Pons (tissue), 1 donor: ENCODE data around the gene PELI1.
"Not testable (repeated sequence)": the region's sequence is repeated elsewhere in the genome, so short reads cannot be mapped to it uniquely, and the experiment has no call there.

Experiments
- DNase-seq: peaks from one replicate; pipeline ENCODE4 v3.0.0-alpha.2; 2016; ENCODE audit warnings: low spot score

The PELI1 gene

GRCh38 chr2:64122358-64122757, 21.9 kb downstream of the PELI1 start:
- DNase-seq: no peak

DNA sequence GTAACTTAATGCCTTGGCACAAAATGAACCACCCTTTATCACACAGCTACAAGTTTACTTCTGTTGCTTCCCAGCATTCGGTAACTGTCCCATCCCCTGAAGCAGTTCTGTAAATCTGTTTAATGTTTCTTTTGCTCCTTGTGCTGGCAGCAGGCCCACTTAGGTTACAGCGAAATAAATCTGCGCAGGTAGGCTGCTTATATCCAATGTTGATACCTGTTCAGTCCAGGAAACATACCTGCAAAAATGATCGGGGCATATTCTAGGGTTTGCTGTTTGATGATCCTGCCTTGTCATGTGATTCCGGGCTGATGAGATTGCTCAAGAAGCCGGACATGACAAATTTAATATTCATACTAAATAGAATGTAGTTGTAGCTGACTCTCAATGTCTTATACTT, 23.3 kb downstream of the PELI1 start:
- DNase-seq: no peak

DNA sequence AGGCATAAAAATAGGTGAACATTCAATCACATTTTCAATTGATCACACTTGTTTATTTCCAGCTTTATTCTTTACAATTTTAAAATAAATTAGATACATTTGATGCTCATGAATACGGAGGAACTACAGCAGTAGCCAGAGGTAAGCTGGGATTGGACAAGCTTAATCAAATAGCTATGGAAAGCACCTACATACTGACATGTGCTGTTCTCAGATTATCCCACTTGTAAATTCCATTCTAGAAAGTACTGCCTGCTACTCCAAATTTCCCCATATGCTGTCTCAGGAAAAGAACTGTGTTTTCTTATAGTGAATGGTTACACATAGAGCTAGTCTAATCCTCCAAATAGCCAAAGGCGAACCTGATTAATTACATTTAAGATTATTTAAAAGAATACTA, 24.2 kb downstream of the PELI1 start:
- DNase-seq: no peak

DNA sequence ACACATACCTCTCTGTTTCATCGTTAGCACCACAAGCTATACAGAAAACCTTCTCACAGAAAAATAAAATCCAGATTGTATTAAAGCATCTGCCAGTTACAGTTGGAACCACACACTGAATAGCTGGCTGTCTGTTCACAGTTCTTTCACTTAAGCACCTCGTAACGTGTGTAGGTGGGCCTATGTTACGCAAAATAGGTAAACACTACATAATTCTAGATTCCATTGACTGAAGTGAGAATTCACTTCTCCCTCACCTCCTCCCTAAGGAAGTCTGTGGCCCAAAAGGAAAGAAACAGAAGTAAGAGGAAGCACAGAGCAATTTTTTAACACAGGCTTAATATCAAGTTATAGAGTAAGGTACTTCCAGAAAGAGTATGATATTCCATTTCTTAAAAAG, 24.9 kb downstream of the PELI1 start:
- no peak for DNase-seq

- DNase-seq: no peak
Observed at GRCh38 chr2:64115808-64116598, 28.2 kb downstream of the PELI1 start.

GRCh38 chr2:64114912-64115277, 29.3 kb downstream of the PELI1 start:
- no peak for DNase-seq

- no peak for DNase-seq
Observed at GRCh38 chr2:64114063-64114911, 29.9 kb downstream of the PELI1 start.

DNA sequence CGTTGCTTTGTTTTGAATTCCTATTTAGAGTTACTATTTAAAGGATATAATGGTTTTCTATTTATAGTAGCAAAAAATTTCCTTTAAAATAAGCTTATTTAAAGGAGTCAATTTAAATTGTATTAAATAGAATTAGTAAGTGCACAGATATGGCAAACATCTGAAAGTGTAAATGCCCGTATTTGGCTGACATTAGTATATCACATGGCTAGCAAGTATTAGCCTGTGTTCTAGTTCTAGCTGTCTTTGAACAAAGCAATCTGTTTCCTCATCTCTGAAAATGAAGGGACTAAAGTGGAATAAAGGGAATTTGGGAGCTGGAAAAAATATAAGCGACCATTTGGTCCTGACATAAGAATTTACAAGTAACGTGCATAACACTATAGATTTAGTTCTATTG, 32.2 kb downstream of the PELI1 start:
- DNase-seq: peak; percentile 59

GRCh38 chr2:64111426-64111825, 32.8 kb downstream of the PELI1 start:
- DNase-seq: no peak

GRCh38 chr2:64108666-64109241, 35.5 kb downstream of the PELI1 start:
- peak; percentile 38 for DNase-seq

DNA sequence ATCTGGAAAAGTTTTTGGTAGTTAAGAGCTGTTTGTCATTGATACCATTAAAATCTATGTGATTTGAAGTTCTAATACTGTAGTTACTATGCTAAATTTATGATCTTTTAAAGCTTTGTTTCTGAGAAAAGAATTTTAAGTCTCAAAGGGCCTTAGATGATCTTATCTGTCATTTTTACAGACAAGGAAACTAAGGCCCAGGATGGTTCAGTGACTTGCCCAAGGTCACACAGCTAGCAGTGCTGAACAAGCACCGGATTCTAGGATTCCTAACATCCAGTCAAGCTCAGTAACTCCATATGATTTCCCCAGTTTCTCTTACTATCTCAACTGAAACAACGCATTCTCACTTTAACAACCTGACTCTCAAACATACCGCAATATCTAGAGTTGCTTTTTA, 37.7 kb downstream of the PELI1 start:
- DNase-seq: no peak

DNA sequence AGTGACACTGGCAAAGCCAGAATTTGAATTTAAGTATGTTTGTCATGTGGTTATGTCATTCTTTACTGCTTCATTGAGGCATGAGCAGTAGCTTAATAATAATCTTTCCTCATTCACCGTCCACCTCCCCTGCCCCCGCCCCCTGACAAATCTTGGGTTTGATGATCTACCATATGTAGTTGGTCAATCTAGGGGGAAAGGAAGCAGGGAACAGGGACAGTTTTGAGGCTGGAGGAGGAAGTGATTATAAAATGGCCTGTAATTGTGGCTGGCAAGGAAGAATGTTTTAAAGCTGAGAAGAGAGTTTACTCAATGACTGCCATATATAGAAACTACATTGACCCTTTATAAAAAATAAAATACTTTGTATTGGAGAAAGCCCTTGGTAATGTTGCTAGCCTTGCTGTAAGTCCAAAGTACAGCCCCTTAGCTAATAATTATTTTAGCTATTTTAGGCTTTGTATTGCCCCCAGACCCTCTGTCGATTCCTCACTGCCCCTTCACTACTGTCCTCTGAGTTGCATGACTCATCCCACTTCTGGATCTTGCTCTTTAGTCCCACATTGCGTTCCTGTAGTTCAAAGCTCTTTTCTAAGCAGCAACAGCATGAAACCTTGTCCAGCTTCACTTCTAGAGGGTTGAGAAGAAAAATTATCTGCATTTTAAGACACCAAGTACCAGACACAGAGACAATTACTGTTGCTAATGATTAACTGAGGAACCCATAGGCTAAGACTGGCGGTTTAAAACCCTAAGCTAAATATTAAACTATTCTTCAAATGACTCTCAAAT, 38.4 kb downstream of the PELI1 start:
- no peak for DNase-seq

GRCh38 chr2:64104933-64105332, 39.3 kb downstream of the PELI1 start:
- DNase-seq: no peak

DNA sequence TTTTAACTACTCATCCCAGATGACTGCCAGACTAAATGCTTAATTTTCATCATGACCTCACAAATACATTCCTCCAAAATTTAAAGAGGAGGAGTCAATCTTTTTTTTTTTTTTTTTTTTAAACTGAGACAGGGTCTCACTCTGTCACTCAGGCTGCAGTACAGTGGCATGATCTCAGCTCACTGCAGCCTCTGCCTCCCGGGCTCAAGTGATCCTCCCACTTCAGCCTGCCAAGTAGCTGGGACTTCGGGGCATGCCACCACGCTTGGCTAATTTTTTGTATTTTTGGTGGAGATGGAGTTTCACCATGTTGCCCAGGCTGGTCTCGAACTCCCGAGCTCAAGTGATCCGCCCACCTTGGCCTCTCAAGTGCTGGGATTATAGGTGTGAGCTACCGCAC, 41.5 kb downstream of the PELI1 start:
- not testable (repeated sequence) for DNase-seq

GRCh38 chr2:64101141-64101591, 43.1 kb downstream of the PELI1 start:
- no peak for DNase-seq

- not testable (repeated sequence) for DNase-seq
Observed at GRCh38 chr2:64100584-64100983, 43.6 kb downstream of the PELI1 start.

- no peak for DNase-seq
Observed at GRCh38 chr2:64094663-64095382, 49.4 kb downstream of the PELI1 start.

DNA sequence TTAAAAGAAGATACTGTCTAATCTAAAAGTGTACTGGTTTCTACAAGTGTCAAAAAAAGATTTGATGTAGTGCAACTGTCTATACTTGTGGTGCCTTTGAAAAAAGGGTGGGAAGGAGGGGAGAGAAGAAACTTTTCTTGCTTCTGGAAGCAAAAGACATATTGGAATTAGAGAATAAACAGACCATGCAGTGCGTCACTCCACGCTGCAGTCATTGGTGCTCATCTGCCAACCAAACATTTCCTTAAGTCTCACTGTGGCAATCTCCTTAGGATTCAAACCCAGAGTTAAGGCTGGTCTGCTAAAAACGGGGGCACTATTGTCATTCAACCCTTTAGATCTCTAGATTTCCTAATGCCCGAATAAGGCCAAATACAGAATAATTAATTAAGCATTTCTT, 50.9 kb downstream of the PELI1 start:
- no peak for DNase-seq

GRCh38 chr2:64092502-64092901, 51.7 kb downstream of the PELI1 start:
- no peak for DNase-seq

DNA sequence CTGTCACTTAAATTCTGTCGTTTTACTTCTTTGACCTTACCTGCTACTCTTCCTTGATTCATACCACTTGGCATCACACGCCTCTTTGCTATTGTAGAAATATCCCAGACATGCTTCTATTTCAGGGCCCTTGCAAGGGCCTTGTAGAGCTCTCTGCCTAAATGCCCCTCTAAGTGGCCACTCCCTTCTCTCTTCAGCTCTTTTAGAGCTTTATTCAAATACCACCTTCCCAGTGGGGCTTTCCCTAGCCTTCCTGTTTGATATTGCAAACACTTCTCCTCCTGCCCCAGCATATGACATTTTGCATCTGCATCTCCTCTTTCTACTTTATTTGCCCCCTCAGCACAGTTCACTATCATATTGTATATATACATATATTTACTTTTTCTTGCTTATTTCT, 54.0 kb downstream of the PELI1 start:
- DNase-seq: no peak

GRCh38 chr2:64086347-64087082, 57.7 kb downstream of the PELI1 start:
- no peak for DNase-seq
